Jurkat, Clone E6-1 (cell line): ENCODE measurements around the gene LBP. TPM values are rescaled to one million over a fixed set of nuclear protein-coding genes. Genes with fewer than 3 reads are reported as not detected.
A peak's percentile ranks its signal among the peaks of the same experiment; 100 is the strongest.
"Not testable (repeated sequence)": the region's sequence is repeated elsewhere in the genome, so short reads cannot be mapped to it uniquely, and the experiment has no call there.

Experiments used
- DNase-seq: peaks from one replicate; pipeline ENCODE4 v3.0.0-alpha.2; 2011; ENCODE audit warnings: low read depth, low spot score
- H3K4me3 ChIP-seq: 2 replicates; pipeline ENCODE4 v1.5.1; 2011; ENCODE audit warnings: mild to moderate bottlenecking, low read length, control low read depth, moderate library complexity
- polyA plus RNA-seq: library from polyadenylated mRNA; unstranded; fragments of >200 nt; gene quantifications from one replicate; pipeline ENCODE4 v1.2.1, GENCODE V29; 2012; ENCODE audit warnings: missing spikeins; ENCODE audit not compliant: insufficient read length, insufficient read depth

Gene LBP
- not detected for polyA plus RNA-seq

DNA sequence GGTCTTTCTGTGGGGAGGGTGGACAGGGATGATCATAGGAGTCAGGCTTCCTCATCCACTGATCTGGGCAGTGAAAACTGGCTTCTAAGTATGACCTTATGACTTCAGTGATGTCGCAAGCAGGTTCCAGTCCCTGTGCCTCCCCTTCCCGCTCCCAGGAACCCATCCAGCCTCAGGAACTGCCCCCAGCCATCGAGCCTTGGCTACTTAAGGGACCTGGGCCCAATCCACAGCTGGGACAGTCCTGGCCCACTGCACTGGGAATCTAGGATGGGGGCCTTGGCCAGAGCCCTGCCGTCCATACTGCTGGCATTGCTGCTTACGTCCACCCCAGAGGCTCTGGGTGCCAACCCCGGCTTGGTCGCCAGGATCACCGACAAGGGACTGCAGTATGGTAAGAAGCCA is at the start of gene LBP:
Gene LBP, plus strand, starts transcription at position 236 of the 405 bp plus-strand sequence. Its CDS starts 35 bp downstream, at position 271.
- H3K4me3 ChIP-seq = no peak within 1 kb of the TSS
- no peak for DNase-seq

- DNase-seq = no peak
- no peak overlapping the region for H3K4me3 ChIP-seq
These were observed 48.2 kb upstream of the LBP start for GRCh38 chr20:38297916-38298674.

DNA sequence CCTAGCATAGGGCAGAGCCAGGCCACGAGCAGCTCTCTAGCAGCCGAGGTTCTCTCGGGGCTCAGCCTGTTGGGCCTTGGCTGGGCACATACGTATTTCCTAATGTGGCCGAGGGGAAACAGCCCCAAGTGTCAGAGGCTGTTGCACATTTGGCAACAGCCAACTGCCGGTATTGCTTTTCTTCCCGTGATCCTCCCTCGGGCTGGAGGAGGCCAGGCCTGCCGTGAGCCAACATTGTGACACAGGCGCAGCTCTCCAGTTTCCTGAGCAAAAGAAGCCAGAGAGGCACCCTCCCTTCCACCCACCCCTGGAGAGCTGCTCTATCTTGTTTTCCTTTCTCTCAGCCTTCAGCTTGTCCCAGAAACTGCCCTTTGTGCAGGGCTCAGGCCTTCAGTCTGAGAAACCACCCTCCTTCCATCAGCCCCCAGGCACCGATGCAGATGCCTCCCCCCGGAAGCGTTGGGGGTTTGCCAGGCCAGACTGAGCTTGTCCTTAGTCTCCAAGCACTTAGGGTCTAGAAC is 47.5 kb upstream of the LBP start:
- DNase-seq = no peak
- H3K4me3 ChIP-seq = no peak overlapping the region

DNA sequence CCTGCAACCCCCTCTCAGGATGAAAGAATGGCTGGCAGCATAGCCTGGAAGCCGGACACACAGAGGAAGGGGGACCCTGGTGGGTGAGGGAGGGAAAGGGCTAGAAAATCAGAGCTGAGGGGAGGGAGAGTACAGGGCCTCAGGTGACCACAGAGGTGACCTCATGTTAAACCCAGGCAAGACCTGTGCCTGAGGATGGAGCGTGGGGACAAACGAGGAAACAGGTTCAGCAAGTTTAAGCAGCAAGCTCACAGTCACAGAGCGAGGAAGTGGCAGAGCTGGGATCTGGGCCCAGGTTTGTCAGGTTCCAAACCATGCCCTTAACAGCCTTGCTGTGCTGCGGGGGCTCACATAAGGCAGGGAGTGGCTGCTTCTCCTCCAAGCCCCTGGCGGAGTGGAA is 46.3 kb upstream of the LBP start:
- no peak overlapping the region for H3K4me3 ChIP-seq
- DNase-seq = no peak

DNA sequence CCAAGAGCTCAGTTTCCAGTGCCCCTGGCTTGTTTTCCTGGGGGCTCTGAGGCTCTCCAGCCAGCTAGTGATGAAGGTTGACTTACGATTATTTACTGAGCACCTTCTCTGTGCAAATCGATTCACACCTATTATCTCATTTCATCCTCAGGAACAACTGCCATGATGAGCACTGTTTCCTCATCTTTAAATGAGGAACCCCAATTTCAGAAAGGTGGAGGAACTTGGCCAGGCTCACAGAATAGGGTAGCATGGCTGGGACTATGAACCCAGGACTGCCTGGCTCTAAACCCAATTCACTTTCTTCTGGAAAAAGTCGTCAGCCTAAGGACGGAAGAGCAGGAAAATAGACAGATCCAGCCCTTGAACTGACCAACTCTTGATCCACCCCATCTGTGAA is 45.8 kb upstream of the LBP start:
- DNase-seq = no peak
- H3K4me3 ChIP-seq = no peak overlapping the region

DNA sequence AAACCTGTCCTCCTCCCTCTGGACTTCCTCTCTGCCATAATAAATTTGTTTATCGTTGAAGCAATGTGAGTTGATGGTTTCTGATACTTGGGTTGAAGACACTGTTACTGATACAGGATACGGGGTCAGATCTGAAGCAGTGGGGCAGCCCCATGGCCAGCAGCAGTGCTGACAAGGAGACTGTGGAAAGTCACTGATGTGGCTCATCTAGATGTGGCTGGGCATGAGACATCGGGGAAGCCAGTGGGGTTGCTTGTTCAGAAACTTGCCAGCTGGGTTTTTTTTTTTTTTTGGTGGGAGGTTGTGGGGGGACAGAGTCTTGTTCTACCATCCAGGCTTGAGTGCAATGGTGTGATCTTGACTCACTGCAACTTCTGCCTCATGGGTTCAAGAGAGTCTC is 45.0 kb upstream of the LBP start:
- DNase-seq = no peak
- no peak overlapping the region for H3K4me3 ChIP-seq

DNA sequence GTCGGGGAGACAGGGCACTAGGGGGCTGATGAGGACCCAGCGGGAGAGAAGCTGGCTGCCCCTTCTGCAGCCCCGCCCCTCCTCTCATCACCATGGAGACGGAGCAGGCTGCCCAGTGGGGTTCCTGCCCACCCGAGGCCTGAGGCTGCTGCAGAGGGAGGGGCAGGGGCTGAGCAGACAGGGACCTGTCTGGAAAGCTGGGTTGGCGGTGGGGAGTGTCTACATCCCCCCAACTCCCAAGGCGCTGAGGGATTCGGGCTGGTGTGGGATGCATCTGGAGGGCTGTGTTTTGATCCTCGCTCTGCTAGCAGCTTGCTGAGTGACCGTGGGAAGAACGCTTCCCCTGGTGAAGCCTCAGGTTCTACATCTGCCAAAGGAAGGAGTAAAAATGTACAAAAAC is 43.5 kb upstream of the LBP start:
- no peak overlapping the region for H3K4me3 ChIP-seq
- no peak for DNase-seq

DNA sequence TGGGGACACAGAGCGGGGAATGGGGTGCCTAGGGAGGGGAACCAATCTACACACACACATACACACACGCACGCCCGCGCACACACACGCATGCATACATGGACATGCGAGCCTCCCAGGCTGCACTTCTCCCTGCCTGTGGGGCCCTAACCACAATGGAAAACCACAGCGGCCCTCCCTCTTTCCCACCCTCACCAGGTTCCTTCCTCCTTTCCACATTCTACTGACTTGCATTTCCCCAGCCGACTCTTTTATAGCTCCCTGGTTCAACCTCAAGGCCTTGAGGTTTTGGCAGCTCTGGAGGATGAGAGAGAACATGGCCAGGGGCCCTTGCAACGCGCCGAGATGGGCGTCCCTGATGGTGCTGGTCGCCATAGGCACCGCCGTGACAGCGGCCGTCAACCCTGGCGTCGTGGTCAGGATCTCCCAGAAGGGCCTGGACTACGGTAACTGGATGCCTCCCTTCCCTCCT is 42.3 kb upstream of the LBP start, which contains the start of gene BPI:
Gene BPI, plus strand, starts transcription at position 249 of the 472 bp plus-strand sequence. Its CDS starts 68 bp downstream, at position 317.
- DNase-seq = peak; percentile 57
- H3K4me3 ChIP-seq = no peak within 1 kb of the TSS

GRCh38 chr20:38304845-38305447 is 41.3 kb upstream of the LBP start:
- no peak for DNase-seq

GRCh38 chr20:38305541-38305940 is 40.7 kb upstream of the LBP start:
- H3K4me3 ChIP-seq = no peak overlapping the region
- no peak for DNase-seq

More at GRCh38 chr20:38304845-38305447, 41.3 kb upstream of the LBP start:
- no peak overlapping the region for H3K4me3 ChIP-seq

- DNase-seq = no peak
- H3K4me3 ChIP-seq = no peak overlapping the region
These were observed 39.9 kb upstream of the LBP start for GRCh38 chr20:38306379-38306778.

- H3K4me3 ChIP-seq = no peak overlapping the region
- no peak for DNase-seq
These were observed 38.8 kb upstream of the LBP start for GRCh38 chr20:38307371-38308046.

DNA sequence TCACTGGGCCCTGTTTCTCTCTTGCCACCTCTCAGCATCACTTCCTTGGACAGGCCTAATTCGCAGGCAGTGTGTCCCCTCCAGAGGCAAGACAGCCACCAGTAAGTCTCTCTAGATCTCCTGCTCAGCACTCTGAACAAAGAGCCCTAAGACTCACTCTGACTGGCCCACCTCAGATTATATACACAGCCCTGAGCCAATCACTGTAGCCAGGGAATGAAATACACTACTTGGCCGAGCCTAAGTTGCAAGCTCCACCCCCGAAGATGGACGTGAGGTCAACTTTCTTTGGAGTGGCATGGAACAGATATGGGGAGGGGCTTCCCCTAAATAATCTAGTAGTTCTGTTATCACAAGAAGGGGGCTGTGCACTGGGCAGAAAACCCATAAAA is 38.2 kb upstream of the LBP start:
- DNase-seq = no peak
- H3K4me3 ChIP-seq = no peak overlapping the region

DNA sequence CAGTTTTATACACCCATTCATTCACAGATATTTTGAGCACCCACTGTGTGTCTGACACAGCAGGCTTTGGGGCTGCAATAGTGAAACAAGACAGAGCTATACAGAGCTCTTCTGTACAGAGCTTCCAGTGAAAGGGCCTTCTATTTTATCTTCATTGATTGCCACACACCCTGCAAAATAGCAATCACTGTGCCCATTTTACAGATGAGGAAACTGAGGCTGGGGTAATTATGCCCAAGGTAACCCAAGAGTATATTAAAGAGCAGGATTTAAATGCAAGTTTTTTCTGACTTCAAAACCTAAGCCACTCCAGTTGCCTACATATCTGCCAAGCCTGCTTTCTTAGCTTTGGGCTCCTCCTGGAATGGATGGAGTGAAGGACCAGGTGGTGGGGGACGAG is 37.8 kb upstream of the LBP start:
- no peak for DNase-seq
- H3K4me3 ChIP-seq = no peak overlapping the region

DNA sequence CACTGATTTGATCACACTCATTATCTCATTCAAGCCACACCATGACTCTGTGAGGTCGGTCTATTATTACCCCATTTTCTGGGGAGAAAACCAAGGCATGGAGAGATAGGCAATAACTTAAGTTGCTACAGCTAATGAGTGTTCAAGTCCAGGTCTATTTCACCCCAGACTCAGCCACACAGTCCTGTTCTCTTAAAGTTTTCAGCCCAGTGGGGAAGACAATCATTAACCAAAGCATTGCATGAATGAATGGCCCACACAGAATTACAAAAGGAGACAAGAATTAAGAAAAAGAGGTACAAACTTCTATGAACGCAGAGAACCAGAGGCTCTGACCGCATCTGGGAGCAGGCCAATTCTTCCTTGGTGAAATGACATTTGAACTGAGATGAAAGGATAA is 35.2 kb upstream of the LBP start:
- H3K4me3 ChIP-seq = no peak overlapping the region

GRCh38 chr20:38311491-38311890 is 34.8 kb upstream of the LBP start:
- H3K4me3 ChIP-seq = no peak overlapping the region
- no peak for DNase-seq

More for the DNA sequence above, 35.2 kb upstream of the LBP start:
- no peak for DNase-seq

- H3K4me3 ChIP-seq = no peak overlapping the region
- DNase-seq = no peak
These were observed 32.6 kb upstream of the LBP start for GRCh38 chr20:38313676-38314075.

- DNase-seq, H3K4me3 ChIP-seq: not testable (repeated sequence)
These were observed 31.9 kb upstream of the LBP start for GRCh38 chr20:38314350-38314749.

DNA sequence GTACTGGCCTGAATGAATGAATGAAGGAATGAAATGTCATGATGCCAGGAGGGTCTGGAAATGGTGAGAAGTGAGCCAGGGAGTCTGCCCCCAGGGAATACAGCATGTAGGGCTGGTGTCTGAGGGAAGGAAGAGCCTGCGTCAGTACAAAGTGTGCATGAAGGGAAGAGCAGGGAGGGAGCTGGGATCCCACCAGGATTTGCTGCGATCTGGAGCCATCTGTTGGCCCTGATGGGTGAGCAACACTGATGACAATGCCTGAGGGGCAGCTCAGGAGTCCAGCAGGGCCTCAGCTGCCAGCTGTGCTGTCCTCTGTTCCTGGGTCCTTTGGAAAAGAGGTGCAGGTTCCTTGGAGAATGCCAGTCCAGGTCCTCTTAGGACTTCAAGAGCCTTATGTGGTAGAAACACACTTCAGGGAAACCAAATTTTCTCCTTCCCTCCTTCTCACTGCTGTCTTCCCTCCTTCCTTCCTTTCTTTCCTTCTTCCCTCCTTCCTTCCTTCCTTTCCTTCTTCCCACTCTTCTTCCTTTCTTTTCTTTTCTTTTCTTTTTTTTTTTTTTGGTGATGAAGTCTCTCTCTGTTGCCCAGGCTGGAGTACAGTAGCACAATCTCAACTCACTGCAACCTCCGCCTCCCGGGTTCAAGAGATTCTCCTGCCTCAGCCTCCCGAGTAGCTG is 30.9 kb upstream of the LBP start:
- DNase-seq = no peak
- H3K4me3 ChIP-seq = no peak overlapping the region
